Immature natural killer cell (primary cell): ENCODE data around the gene MPRIP. TPM values are rescaled to one million over a fixed set of nuclear protein-coding genes. Genes with fewer than 3 reads are reported as not detected.
"Not testable (repeated sequence)": the region's sequence is repeated elsewhere in the genome, so short reads cannot be mapped to it uniquely, and the experiment has no call there.

Experiments used
- DNase-seq, 3 donors: peaks; one replicate each; pipeline ENCODE4 v3.0.0; 2022; ENCODE audit warnings: mixed read lengths in 1 of 3
- H3K27ac Mint-ChIP-seq, 6 donors: one replicate each; pipeline ENCODE4 v1.8.0; 2020; ENCODE audit warnings: mixed read lengths in 6 of 6, mild to moderate bottlenecking in 5 of 6, inconsistent platforms in 4 of 6, moderate library complexity in 3 of 6
- H3K27me3 Mint-ChIP-seq, 3 donors: one replicate each; pipeline ENCODE4 v1.8.0; 2020 to 2021; ENCODE audit warnings: low read depth in 3 of 3, mild to moderate bottlenecking in 3 of 3, mixed read lengths in 3 of 3, moderate library complexity in 3 of 3, inconsistent platforms in 1 of 3
- H3K36me3 Mint-ChIP-seq, 3 donors: one replicate each; pipeline ENCODE4 v1.8.0; 2020; ENCODE audit warnings: mixed read lengths in 3 of 3, inconsistent platforms in 2 of 3, mild to moderate bottlenecking in 2 of 3
- H3K4me1 Mint-ChIP-seq, 2 donors: one replicate each; pipeline ENCODE4 v1.8.0; 2020; ENCODE audit warnings: inconsistent platforms in 2 of 2, mild to moderate bottlenecking in 2 of 2, mixed read lengths in 2 of 2, moderate library complexity in 1 of 2
- H3K4me3 Mint-ChIP-seq, 5 donors: one replicate each; pipeline ENCODE4 v1.8.0; 2020; ENCODE audit warnings: mild to moderate bottlenecking in 5 of 5, mixed read lengths in 5 of 5, inconsistent platforms in 3 of 5, moderate library complexity in 3 of 5
- H3K9me3 Mint-ChIP-seq, 6 donors: one replicate each; pipeline ENCODE4 v1.8.0; 2020; ENCODE audit warnings: mild to moderate bottlenecking in 6 of 6, mixed read lengths in 6 of 6, inconsistent platforms in 4 of 6, moderate library complexity in 3 of 6
- polyA plus RNA-seq, 3 donors: library from polyadenylated mRNA; unstranded; fragments of 300-500 nt; fragmentation: Illumina TruSeq; gene quantifications; one replicate each; pipeline ENCODE4 v1.2.3, GENCODE V29; 2021

MPRIP gene
- polyA plus RNA-seq, 3 donors from 2014 or later = 1.2 to 15.1 (median 4.2) TPM

DNA sequence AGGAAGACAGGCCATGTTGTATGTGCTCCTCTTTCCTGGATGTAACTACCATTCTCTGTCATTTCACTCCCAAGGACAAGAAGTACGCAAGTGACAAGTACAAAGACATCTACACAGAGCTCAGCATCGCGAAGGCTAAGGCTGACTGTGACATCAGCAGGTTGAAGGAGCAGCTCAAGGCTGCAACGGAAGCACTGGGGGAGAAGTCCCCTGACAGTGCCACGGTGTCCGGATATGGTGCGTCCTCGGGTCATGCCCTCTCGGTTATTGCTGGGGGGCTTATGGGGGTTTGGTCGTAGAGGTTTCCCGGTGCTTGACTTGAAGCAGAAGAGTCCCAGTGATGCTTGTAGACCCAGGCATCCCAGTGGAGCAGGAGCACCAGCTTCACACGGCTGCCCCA lies 134.9 kb downstream of the MPRIP start:
- peaks cover 22 to 45% (median 27%) of the 10 kb centered on the region in 3 donors for H3K36me3 Mint-ChIP-seq
- no peak for DNase-seq
- H3K27me3 Mint-ChIP-seq = peaks cover 0 to 2% (median 0%) of the 10 kb centered on the region in 3 donors
- H3K27ac Mint-ChIP-seq = peak overlapping the region in 4 of 6 donors; percentile 26 to 77 (median 63)
- no peaks in the 10 kb centered on the region for H3K9me3 Mint-ChIP-seq
- no peak overlapping the region for H3K4me3 Mint-ChIP-seq
- peaks cover 15 to 17% of the 10 kb centered on the region in 2 donors for H3K4me1 Mint-ChIP-seq

DNA sequence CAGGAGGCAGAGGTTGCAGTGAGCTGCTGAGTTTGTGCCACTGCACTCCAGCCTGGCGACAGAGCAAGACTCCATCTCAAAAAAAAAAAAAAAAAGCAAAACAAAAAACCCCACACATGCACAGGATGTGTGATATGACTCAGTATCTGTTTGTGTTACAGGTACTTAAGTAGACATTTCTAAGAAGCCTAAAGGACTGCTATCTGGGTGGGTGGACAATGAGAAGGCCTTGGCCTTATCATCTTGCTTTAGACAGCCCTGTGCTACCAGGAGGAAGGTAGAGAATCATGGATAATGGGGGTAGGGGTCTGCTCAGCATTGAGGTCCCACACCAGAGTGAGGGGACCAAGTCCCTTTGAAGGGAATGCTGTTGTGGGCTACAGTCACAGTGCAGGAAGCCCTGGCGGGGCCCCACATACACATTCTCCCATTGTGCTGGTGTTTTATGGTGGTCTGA lies 137.1 kb downstream of the MPRIP start:
- Mint-ChIP-seq H3K36me3 (peaks cover 19 to 41% (median 23%) of the 10 kb centered on the region in 3 donors), H3K4me3 (peak overlapping the region in 1 of 5 donors; percentile 46), H3K27me3 (peaks cover 0 to 2% (median 0%) of the 10 kb centered on the region in 3 donors), H3K4me1 (peaks cover 6 to 10% of the 10 kb centered on the region in 2 donors), H3K27ac (peak overlapping the region in 5 of 6 donors; percentile 15 to 90 (median 64)), H3K9me3 (no peaks in the 10 kb centered on the region)
- DNase-seq = peak in 1 of 3 donors; percentile 21

DNA sequence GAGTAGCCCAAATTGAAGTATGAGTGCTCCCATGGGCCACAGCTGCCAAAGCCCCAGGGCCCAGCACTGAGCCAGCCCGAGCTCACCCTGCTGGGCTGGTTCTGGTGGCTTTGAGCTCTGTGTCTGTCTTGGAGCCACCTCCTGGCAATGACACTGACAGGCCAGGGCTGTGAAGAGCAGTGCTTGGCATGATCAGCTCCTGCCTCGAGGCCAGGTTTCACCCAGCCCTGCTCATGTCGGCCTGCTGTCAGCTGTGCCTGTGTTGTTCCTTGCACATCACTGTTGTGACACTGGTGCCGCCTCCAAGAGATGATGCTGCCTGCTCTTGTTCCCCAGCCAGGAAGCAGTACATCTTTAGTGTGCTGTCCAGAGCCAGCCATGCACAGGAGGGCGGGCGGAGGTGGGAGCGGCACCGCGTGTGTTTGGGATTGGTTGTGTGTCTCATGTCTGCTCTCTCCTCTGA lies 137.9 kb downstream of the MPRIP start:
- peaks cover 0 to 3% (median 2%) of the 10 kb centered on the region in 3 donors for H3K27me3 Mint-ChIP-seq
- H3K36me3 Mint-ChIP-seq = peaks cover 19 to 41% (median 23%) of the 10 kb centered on the region in 3 donors
- H3K27ac Mint-ChIP-seq = peak overlapping the region in 3 of 6 donors; percentile 73 to 90 (median 77)
- H3K4me3 Mint-ChIP-seq = no peak overlapping the region
- no peak for DNase-seq
- no peaks in the 10 kb centered on the region for H3K9me3 Mint-ChIP-seq
- peaks cover 14 to 17% of the 10 kb centered on the region in 2 donors for H3K4me1 Mint-ChIP-seq

DNA sequence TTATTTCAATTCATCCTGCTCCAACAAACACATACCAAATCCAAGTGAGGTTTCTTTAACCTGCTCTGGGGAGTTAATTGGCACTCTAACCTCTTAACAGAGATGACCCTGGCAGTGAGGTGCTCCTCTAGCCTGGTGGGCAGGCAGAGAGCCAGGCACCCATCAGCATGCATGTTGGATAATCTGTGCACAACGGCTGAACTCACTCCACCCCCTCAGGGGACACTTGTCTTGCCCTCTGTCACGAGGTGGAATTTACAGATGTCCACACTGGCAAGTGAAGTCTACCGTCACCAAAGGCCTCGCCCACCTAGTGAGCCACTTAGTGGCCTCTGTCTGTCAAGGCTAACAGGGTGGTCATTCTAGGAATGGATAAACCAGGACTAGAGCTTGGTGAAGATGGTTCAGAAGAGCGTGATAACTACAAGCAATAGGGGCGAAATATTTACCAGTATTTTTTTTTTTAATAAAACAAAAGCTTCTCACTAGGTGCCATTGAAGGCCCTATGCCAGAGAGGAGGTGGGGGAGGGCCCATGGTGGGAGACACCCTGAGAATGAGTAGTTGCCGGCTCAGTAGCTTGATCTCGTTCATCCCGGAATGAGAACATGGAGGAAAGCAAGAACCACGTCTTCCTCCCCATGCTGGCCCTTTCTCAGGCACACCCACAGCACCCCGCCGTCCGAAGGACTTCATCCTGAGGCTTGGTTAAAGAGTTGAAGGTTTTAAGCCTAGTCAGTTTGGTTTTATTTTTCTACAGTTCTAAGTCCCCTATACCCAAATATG lies 138.7 kb downstream of the MPRIP start:
- Mint-ChIP-seq H3K27me3 (peaks cover 0 to 5% (median 2%) of the 10 kb centered on the region in 3 donors), H3K4me1 (peaks cover 22 to 25% of the 10 kb centered on the region in 2 donors), H3K9me3 (no peaks in the 10 kb centered on the region), H3K4me3 (no peak overlapping the region), H3K27ac (peak overlapping the region in 5 of 6 donors; percentile 30 to 85 (median 73)), H3K36me3 (peaks cover 23 to 39% (median 23%) of the 10 kb centered on the region in 3 donors)
- no peak for DNase-seq

DNA sequence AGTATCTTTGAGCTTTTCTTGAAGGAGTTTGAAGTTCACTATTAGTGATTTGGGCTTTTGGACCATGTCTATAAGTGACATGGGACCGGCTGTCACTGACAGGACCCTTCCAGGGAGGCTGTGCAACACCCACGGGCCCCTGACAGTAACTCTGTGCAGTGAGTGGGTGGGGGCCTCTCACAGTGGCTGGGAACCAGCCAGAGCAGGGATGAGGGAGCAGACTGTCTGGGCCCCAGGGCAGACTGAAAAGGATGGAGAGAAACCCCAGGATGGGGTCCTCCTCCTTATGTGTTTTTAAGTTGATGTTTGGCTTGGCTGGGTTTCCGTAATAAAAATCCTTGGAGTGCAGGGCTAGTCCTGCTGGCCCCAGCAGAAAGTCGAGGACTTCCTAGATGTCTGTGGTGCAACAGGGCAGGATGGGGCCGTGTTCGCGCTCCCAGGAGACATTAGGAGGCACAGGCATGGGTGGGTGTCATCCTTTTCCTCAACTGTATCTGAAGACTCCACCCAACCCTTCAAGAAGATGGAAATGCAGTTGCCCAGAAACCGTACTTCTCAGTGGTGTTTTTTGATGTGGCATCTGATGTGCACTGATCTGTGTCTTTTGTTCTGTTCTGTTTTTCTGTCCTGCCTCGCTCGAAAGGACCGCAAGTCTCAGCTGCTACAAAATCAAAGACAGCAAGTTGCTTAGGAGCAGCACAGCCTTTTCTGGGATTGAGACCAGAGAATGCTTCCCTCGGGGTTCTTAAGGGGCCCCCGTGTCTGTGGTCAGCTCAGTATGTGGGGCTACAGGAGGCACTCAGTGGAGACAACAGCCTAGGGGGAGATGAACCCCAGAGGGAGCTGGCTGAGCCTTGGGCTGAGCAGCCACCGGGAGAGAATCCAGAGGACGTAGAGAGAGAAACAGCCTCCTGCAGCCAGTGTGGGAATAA lies 139.7 kb downstream of the MPRIP start:
- H3K4me3 Mint-ChIP-seq = no peak overlapping the region
- peaks cover 19 to 30% (median 23%) of the 10 kb centered on the region in 3 donors for H3K36me3 Mint-ChIP-seq
- no peaks in the 10 kb centered on the region for H3K9me3 Mint-ChIP-seq
- H3K4me1 Mint-ChIP-seq = peaks cover 25 to 30% of the 10 kb centered on the region in 2 donors
- DNase-seq = no peak
- peaks cover 0 to 7% (median 2%) of the 10 kb centered on the region in 3 donors for H3K27me3 Mint-ChIP-seq
- H3K27ac Mint-ChIP-seq = peak overlapping the region in 5 of 6 donors; percentile 30 to 83 (median 69)

DNA sequence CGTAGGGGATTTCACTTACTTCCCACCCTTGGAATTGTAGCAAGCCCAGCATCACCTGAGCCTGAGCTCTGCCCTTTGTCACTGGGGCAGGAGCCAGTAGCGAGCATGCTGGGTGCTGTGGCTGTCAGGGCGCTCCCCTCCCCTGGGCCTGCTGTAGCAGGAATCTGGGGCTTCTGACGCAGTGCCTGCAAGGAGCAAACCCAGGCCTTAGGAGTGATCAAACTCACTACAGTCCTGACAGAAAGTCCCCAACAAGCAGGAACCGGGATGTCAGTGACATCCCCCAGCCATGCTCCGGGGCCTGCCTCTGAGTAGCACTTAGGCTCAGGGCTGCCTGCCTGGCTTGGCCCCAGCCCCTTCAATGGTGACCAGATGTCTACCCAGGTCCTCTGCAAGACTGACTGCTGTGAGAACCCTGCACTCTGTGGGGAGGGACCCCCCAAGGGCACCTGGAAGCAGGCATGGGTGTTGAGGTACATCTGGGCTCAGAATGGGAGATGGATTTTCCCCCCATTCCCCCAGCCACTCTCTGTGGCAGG lies 140.4 kb downstream of the MPRIP start:
- H3K27ac Mint-ChIP-seq = no peak overlapping the region
- no peaks in the 10 kb centered on the region for H3K9me3 Mint-ChIP-seq
- peaks cover 25 to 30% of the 10 kb centered on the region in 2 donors for H3K4me1 Mint-ChIP-seq
- no peak for DNase-seq
- peaks cover 0 to 7% (median 2%) of the 10 kb centered on the region in 3 donors for H3K27me3 Mint-ChIP-seq
- H3K4me3 Mint-ChIP-seq = no peak overlapping the region
- peaks cover 12 to 23% (median 18%) of the 10 kb centered on the region in 3 donors for H3K36me3 Mint-ChIP-seq

DNA sequence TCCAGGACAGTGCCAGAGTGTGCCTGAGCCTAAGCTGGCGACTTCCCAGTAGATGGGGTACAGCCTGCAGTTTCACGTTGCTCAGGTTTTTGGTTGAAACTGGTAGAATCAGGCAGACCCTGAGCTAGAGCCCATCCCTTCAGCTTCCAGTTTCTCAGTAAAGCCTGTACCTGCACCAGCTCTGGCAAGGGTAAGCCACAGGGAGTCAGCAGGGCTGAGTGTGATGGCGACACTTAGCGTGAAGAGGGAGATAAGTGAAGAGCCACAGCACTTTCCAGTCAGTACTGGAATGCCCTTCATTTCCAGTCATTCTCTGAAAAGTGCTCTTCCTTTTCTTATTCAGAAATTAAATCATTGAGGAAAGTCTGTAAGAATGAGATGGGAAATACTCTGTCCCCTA lies 141.5 kb downstream of the MPRIP start:
- Mint-ChIP-seq H3K36me3 (peaks cover 12 to 24% (median 18%) of the 10 kb centered on the region in 3 donors), H3K27me3 (peaks cover 0 to 7% (median 2%) of the 10 kb centered on the region in 3 donors), H3K9me3 (no peaks in the 10 kb centered on the region), H3K4me3 (peak overlapping the region in 1 of 5 donors; percentile 38), H3K27ac (peak overlapping the region in 4 of 6 donors; percentile 59 to 91 (median 80)), H3K4me1 (peaks cover 25 to 30% of the 10 kb centered on the region in 2 donors)
- DNase-seq = no peak

DNA sequence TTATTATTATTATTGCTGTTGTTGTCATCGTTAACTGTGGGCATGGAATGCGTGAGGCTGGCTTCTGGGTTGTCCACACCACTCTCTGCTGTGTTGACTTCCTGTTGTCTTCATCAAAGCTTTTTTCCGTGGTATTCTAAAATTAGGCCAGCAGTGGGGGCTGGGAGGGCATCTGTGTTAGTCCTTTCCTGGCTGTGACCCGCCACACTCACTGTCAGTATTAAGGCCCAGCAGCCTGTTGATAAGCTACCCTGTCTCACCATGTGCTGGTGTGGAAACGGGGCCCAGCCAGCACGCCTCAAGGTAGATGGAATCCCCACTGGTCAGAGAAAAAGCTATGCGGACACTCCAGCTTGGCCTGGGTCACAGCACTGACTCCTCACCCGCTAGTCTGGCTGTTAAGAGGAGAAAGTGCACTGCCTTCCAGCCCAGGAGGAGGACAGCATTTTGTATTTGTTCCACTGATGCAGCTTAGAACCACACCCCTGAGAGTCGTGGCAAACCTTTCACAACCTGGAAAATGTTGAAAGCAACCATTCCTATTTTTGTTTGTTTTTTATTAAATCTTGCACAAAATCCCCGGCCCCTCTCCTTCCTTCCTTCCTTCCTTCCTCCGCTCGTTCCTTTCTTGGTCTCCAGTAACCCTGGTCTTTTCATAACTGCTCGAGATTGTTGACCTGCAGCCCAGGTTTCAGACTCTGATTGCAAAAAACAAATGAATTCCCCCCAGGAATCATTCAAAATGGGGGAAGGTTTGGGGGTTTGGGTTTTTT lies 142.9 kb downstream of the MPRIP start:
- peaks cover 7 to 19% (median 10%) of the 10 kb centered on the region in 3 donors for H3K36me3 Mint-ChIP-seq
- H3K27me3 Mint-ChIP-seq, H3K9me3 Mint-ChIP-seq: not testable (repeated sequence)
- peaks cover 25 to 30% of the 10 kb centered on the region in 2 donors for H3K4me1 Mint-ChIP-seq
- peak overlapping the region in 4 of 5 donors; percentile 30 to 71 (median 48) for H3K4me3 Mint-ChIP-seq
- H3K27ac Mint-ChIP-seq = peak overlapping the region; percentile 32 to 91 (median 80)
- DNase-seq = peak in 1 of 3 donors; percentile 64

DNA sequence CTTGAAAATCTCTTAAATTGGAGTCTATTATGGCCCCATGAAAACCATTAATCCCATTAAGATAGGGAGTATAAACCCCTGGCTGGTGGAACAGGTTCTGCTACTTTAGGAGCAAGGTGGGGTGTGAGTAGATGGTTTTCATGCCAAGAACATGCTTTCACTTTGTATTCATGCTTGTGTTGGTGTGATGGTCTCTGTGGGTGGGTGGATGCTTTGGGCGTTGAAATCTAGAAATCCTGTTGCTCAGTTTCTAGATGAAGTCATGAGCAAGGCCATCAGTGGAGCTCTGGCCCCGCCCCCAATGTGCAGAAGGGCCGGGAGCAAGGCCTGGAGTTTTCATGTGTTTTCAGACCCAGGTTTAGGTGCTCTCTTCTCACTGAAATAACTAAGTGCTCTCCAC lies 143.8 kb downstream of the MPRIP start:
- H3K36me3 Mint-ChIP-seq = peaks cover 0 to 12% (median 4%) of the 10 kb centered on the region in 3 donors
- no peaks in the 10 kb centered on the region for H3K9me3 Mint-ChIP-seq
- H3K27me3 Mint-ChIP-seq = peaks cover 0 to 4% (median 2%) of the 10 kb centered on the region in 3 donors
- peak overlapping the region in 4 of 6 donors; percentile 42 to 91 (median 82) for H3K27ac Mint-ChIP-seq
- peaks cover 25 to 30% of the 10 kb centered on the region in 2 donors for H3K4me1 Mint-ChIP-seq
- DNase-seq = no peak
- H3K4me3 Mint-ChIP-seq = peak overlapping the region in 1 of 5 donors; percentile 71

DNA sequence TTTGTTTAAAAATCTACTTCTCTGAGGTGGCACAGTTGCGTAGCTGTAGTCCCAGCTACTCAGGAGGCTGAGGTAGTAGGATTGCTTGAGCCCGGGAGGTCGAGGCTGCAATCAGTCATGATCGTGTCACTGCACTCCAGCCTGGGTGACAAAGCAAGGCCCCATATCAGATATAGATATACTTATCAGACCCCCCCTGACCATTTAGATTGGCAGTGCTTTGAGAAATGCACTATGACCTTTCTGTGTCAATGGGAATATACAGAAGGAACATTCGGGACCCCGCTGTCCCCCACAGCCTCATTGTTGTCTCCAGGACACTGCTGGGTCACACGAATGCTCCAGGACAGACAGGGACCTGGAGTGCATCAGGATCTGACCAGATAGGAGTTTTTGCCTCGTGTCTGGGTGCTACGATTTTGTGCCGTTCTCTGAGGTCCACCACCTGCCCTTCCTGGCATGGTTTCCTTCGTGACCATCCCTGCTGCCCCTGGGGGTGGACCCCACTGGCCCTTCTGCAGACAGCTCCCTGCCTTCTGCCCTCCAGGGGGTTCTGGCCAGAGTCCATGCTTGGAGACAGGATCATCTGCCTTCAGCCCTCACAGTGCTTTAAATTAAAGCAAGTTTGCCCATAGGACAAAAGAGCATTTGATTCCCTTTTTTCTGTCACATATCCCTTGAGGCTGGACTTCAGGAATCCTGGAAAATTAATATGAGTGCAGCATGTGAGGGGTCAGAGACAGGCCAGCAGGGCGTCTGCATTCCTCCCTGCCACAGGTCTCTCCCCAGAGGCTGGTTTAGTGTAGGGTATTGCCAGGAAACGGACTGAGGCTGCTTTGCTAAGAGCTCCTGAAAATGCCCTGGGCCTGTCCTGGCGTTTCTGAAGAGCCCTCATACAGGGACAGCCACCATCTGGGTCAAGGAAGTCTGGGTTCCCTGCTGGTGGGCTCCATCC lies 144.6 kb downstream of the MPRIP start:
- DNase-seq = no peak
- H3K36me3 Mint-ChIP-seq = peaks cover 0 to 10% (median 4%) of the 10 kb centered on the region in 3 donors
- H3K9me3 Mint-ChIP-seq = no peaks in the 10 kb centered on the region
- peak overlapping the region in 1 of 5 donors; percentile 71 for H3K4me3 Mint-ChIP-seq
- peaks cover 0 to 4% (median 2%) of the 10 kb centered on the region in 3 donors for H3K27me3 Mint-ChIP-seq
- H3K27ac Mint-ChIP-seq = peak overlapping the region; percentile 14 to 91 (median 41)
- H3K4me1 Mint-ChIP-seq = peaks cover 25 to 30% of the 10 kb centered on the region in 2 donors

DNA sequence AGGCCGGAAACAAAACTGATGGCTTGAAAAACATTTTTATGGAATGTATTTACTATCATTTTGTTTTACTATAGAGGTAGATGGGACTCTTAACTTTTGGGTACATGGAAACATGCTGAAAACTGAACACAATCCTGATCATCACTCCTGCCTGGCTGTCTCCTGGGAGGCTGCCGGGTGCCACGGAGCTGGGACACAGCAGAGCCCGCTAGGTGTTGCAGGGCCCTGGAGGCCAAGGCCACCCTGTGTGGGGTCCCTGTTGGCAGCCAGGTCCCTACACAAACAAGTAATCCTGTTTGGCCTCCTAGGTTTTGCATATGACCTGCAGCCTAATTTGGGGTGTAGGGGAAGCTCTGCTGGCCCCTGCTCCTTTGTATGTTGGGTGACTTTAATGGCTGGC lies 146.3 kb downstream of the MPRIP start:
- H3K4me1 Mint-ChIP-seq = peaks cover 25 to 29% of the 10 kb centered on the region in 2 donors
- peaks cover 0 to 6% (median 4%) of the 10 kb centered on the region in 3 donors for H3K36me3 Mint-ChIP-seq
- H3K4me3 Mint-ChIP-seq = no peak overlapping the region
- H3K9me3 Mint-ChIP-seq = no peaks in the 10 kb centered on the region
- peak overlapping the region in 2 of 6 donors; percentile 2 to 12 for H3K27ac Mint-ChIP-seq
- H3K27me3 Mint-ChIP-seq = peaks cover 0 to 4% (median 2%) of the 10 kb centered on the region in 3 donors
- no peak for DNase-seq
